Psoas muscle (tissue), 8 donors: ENCODE data around the gene FTSJ3. TPM values are rescaled to one million over a fixed set of nuclear protein-coding genes. Genes with fewer than 3 reads are reported as not detected.
"Not testable (repeated sequence)": the region's sequence is repeated elsewhere in the genome, so short reads cannot be mapped to it uniquely, and the experiment has no call there.

ENCODE experiments used
- ATAC-seq, 4 donors: fragments of 200-7000 bp; cut with Tn5 transposase; one replicate each; pipeline ENCODE4 v1.9.1; 2020; ENCODE audit warnings: moderate library complexity in 3 of 4, mild to moderate bottlenecking in 2 of 4
- DNase-seq, 2 donors: peaks; one replicate each; pipeline ENCODE4 v3.0.0-alpha.2; 2020
- H3K27ac ChIP-seq: fragments of 200-600 bp; one replicate; pipeline ENCODE4 v1.8.0; 2022
- H3K27me3 ChIP-seq, 3 donors: fragments of 200-600 bp in 1 of 3; one replicate each; pipeline versions ENCODE4 v1.6.1 to v1.8.0; 2013 to 2022; ENCODE audit warnings: low read length in 2 of 3, mild to moderate bottlenecking in 2 of 3, moderate library complexity in 1 of 3; ENCODE audit not compliant: insufficient read depth in 3 of 3
- H3K36me3 ChIP-seq, 2 donors: fragments of 200-600 bp in 1 of 2; one replicate each; pipeline versions ENCODE4 v1.6.1 to v1.8.0; 2013 to 2022; ENCODE audit warnings: low read depth in 1 of 2, mild to moderate bottlenecking in 1 of 2, moderate library complexity in 1 of 2; ENCODE audit not compliant: insufficient read depth in 1 of 2
- H3K4me1 ChIP-seq: fragments of 200-600 bp; one replicate; pipeline ENCODE4 v1.8.0; 2022
- H3K4me3 ChIP-seq: fragments of 200-600 bp; one replicate; pipeline ENCODE4 v1.8.0; 2022; ENCODE audit warnings: mild to moderate bottlenecking
- H3K9me3 ChIP-seq: fragments of 200-600 bp; one replicate; pipeline ENCODE4 v1.8.0; 2022
- WGBS, 3 donors: extraction: QIAGEN DNeasy Blood & Tissue Kit; methylation state at CpG; one replicate each; pipeline versions ENCODE4 v1.1.6 to v1.1.7; 2013; 5-methylcytosine and 5-hydroxymethylcytosine counted together
- intact Hi-C, 2 donors: fragments of 100-400 bp; cut with DNase I; formaldehyde crosslinking; loops; one replicate each; pipeline versions ENCODE4 v1.11.0 to v1.14.2; 2022
- long read RNA-seq, 2 donors: library from polyadenylated mRNA; unstranded; transcript quantifications; one replicate each; pipeline ENCODE4 v2.0.0, GENCODE V29; 2021
- polyA plus RNA-seq, 3 donors: library from polyadenylated mRNA; stranded (reverse); fragments of 200-250 nt; gene quantifications; one replicate each; pipeline ENCODE4 v1.2.3, GENCODE V29; 2013
- total RNA-seq, 4 donors: library from RNA; stranded (reverse); fragmentation: NEBNext Ultra II Directional in 2 of 4; extraction: Animal tissue kit (Norgen Biotek cat#: 25700) in 2 of 4; gene quantifications; one replicate each; pipeline versions ENCODE4 v1.2.1 to v1.2.4, GENCODE V29; 2021 to 2023
- TF ChIP-seq, protein P1 (sequence below): fragments of 200-600 bp; IDR thresholded peaks from one replicate; pipeline ENCODE4 v1.8.0; 2022; ENCODE audit warnings: antibody characterized with exemption
- donor health status: healthy with polysubstance abuse.
- donor health status: DM: no; HTN: no; CAD: no; lungs with moderate emphysema.
- donor health status: Bipolar disorder and iron deficiency.
- donor health status: healthy.
- donor health status: DM: yes; HTN: yes; CAD: no.
- donor health status: DM: no; HTN: no; CAD: no.
- donor health status: DM: no; HTN: no; CAD: no.
- donor health status: DM: yes; HTN: yes; CAD: no.

The FTSJ3 gene, protein sequence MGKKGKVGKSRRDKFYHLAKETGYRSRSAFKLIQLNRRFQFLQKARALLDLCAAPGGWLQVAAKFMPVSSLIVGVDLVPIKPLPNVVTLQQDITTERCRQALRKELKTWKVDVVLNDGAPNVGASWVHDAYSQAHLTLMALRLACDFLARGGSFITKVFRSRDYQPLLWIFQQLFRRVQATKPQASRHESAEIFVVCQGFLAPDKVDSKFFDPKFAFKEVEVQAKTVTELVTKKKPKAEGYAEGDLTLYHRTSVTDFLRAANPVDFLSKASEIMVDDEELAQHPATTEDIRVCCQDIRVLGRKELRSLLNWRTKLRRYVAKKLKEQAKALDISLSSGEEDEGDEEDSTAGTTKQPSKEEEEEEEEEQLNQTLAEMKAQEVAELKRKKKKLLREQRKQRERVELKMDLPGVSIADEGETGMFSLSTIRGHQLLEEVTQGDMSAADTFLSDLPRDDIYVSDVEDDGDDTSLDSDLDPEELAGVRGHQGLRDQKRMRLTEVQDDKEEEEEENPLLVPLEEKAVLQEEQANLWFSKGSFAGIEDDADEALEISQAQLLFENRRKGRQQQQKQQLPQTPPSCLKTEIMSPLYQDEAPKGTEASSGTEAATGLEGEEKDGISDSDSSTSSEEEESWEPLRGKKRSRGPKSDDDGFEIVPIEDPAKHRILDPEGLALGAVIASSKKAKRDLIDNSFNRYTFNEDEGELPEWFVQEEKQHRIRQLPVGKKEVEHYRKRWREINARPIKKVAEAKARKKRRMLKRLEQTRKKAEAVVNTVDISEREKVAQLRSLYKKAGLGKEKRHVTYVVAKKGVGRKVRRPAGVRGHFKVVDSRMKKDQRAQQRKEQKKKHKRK
- 10 to 100 TPM; 20.1 to 26.2 (median 24.8) TPM for total RNA-seq
- polyA plus RNA-seq = 10 to 100 TPM; 14.4 to 41.9 (median 41.0) TPM
- long read RNA-seq, donor 1, transcript FTSJ3-201 (21 exons, 3,559 nt) = major isoform, 19 of 45 reads
- long read RNA-seq, donor 1, partial matches to known transcripts = 25 of 45 reads
- long read RNA-seq, donor 1, other reads (novel, unspliced or antisense) = 1 of 45 reads
- long read RNA-seq, donor 2, transcript FTSJ3-201 (21 exons, 3,559 nt) = major isoform, 21 of 55 reads
- long read RNA-seq, donor 2, partial matches to known transcripts = 24 of 55 reads
- long read RNA-seq, donor 2, other reads (novel, unspliced or antisense) = 10 of 55 reads

DNA sequence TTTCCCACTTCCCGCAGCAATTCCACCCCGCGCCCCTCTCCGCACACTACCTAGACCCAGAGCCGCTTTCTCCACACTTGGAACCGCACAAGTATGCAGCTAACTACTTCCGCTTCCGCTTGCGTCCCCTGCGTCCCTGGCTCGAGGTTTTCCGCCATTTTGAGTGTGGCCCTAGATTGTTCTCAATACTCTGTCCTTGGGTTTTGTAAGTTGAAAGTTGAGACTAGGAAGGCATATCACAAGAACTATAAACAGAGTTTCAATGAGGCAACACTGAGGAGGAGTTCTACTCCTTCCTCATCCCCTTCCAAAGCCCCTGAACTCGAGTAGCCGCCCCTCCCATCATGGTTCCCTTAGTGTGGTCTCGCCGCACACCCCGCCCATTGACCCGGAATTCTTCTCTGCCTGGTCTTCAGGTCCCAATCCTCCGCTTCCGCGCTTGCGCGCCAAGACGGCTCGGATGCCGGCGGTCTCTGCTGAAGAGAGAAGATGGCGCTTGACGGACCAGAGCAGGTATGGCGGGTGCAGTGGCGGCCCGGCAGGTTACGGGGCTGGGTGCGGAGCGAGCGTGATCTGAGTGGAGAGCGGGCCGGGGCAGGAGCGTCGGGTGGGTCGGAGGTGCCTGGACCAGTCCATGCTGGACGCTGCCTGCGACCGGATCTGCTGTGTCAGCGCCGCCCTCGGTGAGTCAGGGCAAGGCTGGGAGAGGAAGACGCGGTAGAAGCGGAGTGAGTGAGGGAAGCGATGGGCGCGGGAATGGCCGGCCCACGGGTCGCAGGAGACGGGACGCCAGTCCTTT, at the start of gene FTSJ3, which contains the start of gene PSMC5:
Gene FTSJ3 (minus strand): TSS at position 662 of the 799 bp plus-strand sequence. CDS start 761 bp downstream, outside the sequence.
Gene PSMC5 (plus strand): TSS at position 430 of the 799 bp plus-strand sequence. CDS start 60 bp downstream, at position 490.
- DNase-seq (peak; percentile 96 to 99), ATAC-seq (peak; percentile 91 to 95 (median 93))
- WGBS, 3 donors = 0 to 1% (median 0%) methylated on average over 52 to 58 of the region's 58 CpGs
- peak within 1 kb of the TSS; percentile 93 for H3K4me3 ChIP-seq
- intact Hi-C loops = loop anchor here in 1 of 2 donors (2.0 to 5.0 kb wide), 2 partner anchors 52 to 680 kb away; partner anchors contain the start of genes CEP95, DDX42 and DDX5
- no peaks in the 10 kb centered on the region for H3K27me3 ChIP-seq
- H3K27ac ChIP-seq = peak within 1 kb of the TSS; percentile 97
- H3K9me3 ChIP-seq = no peaks in the 10 kb centered on the region
- peaks cover 32% of the 10 kb centered on the region for H3K4me1 ChIP-seq
- TF ChIP-seq, protein P1, sequence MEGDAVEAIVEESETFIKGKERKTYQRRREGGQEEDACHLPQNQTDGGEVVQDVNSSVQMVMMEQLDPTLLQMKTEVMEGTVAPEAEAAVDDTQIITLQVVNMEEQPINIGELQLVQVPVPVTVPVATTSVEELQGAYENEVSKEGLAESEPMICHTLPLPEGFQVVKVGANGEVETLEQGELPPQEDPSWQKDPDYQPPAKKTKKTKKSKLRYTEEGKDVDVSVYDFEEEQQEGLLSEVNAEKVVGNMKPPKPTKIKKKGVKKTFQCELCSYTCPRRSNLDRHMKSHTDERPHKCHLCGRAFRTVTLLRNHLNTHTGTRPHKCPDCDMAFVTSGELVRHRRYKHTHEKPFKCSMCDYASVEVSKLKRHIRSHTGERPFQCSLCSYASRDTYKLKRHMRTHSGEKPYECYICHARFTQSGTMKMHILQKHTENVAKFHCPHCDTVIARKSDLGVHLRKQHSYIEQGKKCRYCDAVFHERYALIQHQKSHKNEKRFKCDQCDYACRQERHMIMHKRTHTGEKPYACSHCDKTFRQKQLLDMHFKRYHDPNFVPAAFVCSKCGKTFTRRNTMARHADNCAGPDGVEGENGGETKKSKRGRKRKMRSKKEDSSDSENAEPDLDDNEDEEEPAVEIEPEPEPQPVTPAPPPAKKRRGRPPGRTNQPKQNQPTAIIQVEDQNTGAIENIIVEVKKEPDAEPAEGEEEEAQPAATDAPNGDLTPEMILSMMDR = peak; percentile 40
- peaks cover 27 to 79% of the 10 kb centered on the region in 2 donors for H3K36me3 ChIP-seq

DNA sequence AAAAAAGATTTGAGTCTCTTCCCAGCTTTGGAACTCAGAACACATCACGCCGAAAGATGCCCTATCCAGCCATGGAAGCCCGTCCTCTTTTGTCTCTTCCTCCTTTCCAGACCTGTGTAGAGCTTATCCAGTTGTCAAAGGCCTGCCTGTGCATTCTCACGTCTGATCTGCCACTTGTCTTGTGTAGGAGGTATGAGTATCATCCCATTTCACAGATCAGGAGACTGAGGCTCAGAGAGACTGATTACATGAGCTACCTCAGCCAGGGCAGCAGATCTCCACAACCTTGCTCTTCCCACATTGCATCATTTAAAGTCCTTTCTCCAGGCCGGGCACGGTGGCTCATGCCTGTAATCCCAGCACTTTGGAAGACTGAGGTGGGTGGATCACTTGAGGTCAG, 47.2 kb upstream of the FTSJ3 start:
- H3K9me3 ChIP-seq, H3K27ac ChIP-seq, intact Hi-C loops, H3K36me3 ChIP-seq, H3K27me3 ChIP-seq, DNase-seq, ATAC-seq, H3K4me3 ChIP-seq, H3K4me1 ChIP-seq: not testable (repeated sequence)
- WGBS, 3 donors = 78 to 85% (median 82%) methylated on average over 6 of the region's 6 CpGs

DNA sequence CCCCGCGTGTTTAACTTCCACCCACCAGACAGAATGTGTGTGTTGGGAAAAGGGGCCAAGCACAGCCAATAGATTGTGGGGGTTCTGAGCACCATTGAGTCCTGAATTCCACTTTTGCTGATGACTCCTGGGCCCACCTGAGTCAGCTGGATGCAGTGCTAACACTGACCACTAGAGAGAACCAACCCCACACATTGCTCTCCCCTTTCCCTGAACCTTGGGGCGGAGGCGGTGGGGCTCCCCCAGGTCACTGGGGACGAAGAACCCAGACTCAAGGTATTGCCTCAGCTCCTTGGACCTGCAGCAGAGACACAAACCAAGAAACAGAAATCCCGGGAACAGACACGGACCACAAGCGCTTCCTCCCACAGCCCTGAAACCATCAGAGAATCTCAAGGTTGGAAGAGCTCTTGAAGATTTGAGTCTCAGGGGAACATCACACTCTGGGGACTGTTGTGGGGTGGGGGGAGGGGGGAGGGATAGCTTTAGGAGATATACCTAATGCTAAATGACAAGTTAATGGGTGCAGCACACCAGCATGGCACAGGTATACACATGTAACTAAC, 46.7 kb upstream of the FTSJ3 start:
- H3K4me3 ChIP-seq, H3K9me3 ChIP-seq, DNase-seq, H3K36me3 ChIP-seq, H3K27ac ChIP-seq, H3K4me1 ChIP-seq, intact Hi-C loops, H3K27me3 ChIP-seq, ATAC-seq: not testable (repeated sequence)
- 76 to 85% (median 81%) methylated on average over 4 to 6 of the region's 8 CpGs for WGBS, 3 donors

DNA sequence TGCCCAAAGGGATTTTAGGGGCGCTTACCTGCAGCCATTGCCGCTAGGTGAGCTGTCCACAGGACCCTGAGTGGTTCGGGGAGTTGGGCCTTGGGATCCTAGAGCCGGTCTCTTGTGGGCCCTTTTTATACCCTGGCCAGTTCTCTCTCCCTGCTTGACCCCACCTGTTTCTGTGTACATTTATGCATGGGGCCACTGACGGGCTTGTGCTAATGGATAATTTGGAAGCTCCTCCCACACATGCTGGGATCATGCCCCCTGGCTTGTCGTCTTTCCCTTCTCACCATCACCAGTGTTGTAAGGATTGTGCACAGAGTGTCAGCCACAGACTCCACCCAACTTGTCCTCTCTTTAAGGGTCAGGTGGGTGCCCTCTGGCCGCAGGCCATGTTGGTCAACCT, 46.1 kb upstream of the FTSJ3 start, which contains the start of gene CSH2:
Gene CSH2 (minus strand): TSS at position 101 of the 400 bp plus-strand sequence. CDS start 63 bp downstream, at position 38.
- H3K9me3 ChIP-seq, ATAC-seq, H3K4me3 ChIP-seq, H3K27ac ChIP-seq, H3K4me1 ChIP-seq, DNase-seq, H3K27me3 ChIP-seq, H3K36me3 ChIP-seq, intact Hi-C loops: not testable (repeated sequence)
- WGBS, 3 donors = 81 to 86% (median 83%) methylated on average over 5 to 7 of the region's 7 CpGs

DNA sequence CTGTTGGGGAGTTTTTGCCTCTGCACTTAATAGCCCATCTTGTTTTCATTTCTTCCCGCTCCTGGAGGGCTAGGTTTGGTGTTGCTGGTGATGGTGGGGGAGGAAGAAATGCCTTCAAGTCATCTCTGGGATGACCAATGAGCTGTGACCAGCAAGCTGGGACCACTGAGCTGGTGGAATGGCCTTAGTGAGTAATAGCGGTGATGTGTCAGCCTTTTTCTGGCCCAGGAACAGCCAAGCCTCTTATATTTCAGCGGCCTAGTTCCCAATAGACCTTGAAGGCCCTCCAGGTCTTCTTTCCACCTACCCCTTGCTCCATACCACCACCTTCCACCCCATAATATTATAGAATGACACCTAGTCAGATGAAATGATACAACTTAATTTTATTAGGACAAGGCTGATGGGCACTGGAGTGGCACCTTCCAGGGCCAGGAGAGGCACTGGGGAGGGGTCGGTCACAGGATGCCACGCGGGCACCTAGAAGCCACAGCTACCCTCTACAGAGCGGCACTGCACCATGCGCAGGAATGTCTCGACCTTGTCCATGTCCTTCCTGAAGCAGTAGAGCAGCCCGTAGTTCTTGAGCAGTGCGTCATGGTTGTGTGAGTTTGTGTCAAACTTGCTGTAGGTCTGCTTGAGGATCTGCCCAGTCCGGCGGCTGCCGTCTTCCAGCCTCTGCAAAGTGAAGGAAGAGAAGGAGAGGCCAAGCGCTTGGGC, 44.3 kb upstream of the FTSJ3 start:
- H3K4me1 ChIP-seq, ATAC-seq, H3K36me3 ChIP-seq, H3K27ac ChIP-seq, H3K27me3 ChIP-seq, DNase-seq, intact Hi-C loops, H3K9me3 ChIP-seq, H3K4me3 ChIP-seq: not testable (repeated sequence)
- WGBS, 3 donors = 93 to 96% (median 93%) methylated on average over 10 to 14 of the region's 15 CpGs

DNA sequence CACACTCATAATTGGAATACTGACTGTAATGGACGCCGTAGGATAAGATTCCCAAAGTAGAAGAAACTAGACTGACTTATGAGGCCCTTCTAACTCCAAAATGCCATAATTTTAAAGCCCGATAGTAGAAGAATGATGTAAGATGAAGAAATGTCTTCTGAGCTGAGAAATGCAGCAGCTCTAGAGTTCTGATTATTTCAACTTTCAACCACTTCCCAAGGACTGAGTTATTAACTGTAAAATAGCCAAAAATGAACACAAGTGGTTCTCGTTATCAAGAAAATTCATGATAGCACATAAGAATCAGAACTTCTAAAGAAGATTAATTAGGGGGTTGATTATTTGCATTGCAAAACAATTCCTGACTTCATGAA, 42.8 kb upstream of the FTSJ3 start:
- H3K36me3 ChIP-seq, intact Hi-C loops, H3K27me3 ChIP-seq, H3K27ac ChIP-seq, H3K4me1 ChIP-seq, H3K9me3 ChIP-seq, H3K4me3 ChIP-seq, ATAC-seq, DNase-seq: not testable (repeated sequence)
- 87 to 91% (median 89%) methylated on average over 4 of the region's 4 CpGs for WGBS, 3 donors

DNA sequence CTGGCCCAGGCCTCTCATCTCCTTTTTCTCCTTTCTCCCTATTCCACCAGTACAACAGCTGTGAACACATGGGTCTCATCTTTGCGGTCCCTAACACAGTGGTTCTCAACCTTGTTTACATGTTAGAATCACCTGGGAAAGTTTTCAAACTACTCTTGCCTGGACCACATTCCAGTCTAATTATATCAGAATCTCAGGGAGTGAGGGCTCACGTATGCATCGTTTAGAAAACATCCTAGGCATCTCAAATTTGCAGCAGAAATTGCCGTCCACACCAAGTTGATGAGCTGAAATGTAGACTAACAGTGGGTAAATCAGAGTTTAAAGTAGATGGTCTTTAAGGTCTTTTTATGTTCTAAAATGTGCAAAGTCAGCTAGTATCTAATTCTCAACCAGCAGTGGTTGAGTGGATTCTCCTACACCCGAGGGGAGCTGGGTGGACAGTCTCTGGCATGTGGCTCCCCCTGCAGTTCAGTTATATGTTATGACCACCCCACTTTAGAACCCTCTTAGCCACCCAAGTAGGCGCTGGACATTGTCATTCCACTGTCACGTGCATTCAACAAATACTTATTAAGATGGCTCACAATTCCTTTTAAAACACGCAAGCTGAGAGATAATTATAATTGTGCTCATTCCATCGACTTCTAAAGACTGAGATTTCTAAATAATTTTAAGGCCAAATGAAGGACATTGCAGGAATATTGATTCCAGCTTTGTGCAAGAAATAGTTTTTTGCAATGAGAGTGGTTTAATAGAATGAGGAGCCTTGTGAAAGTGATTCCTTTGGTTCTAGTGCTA, 42.2 kb upstream of the FTSJ3 start:
- ATAC-seq, H3K9me3 ChIP-seq, H3K27ac ChIP-seq, H3K4me3 ChIP-seq, H3K36me3 ChIP-seq, intact Hi-C loops, H3K4me1 ChIP-seq, DNase-seq, H3K27me3 ChIP-seq: not testable (repeated sequence)
- 51 to 60% (median 57%) methylated on average over 9 of the region's 9 CpGs for WGBS, 3 donors

DNA sequence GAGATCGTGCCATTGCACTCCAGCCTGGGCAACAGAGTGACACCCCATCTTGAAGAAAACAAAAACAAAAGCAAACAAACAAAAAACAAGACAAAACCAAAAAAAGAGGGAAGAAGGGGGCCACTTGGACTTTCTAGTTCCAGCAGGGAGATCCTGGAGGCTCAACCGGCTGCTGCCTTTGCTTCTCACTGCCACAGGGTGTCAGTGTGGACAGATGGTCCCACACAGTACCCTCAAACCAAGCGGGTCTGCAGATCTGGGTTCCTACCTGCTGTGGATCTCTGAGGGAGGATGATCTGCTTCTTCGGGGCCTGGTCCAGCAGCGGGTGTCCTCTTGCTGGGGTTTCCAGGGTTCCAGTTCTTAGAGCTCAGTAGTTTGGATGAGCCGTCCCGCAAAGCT, 39.2 kb upstream of the FTSJ3 start:
- ATAC-seq = peak in 1 of 4 donors; percentile 48
- WGBS, 3 donors = 76 to 81% (median 76%) methylated on average over 5 to 7 of the region's 7 CpGs
- intact Hi-C loops, H3K27ac ChIP-seq, H3K36me3 ChIP-seq, H3K27me3 ChIP-seq, H3K9me3 ChIP-seq, H3K4me3 ChIP-seq, H3K4me1 ChIP-seq: not testable (repeated sequence)
- peak in 1 of 2 donors; percentile 22 for DNase-seq
